ENCODE data around the gene HEPHL1.

HEPHL1 gene

GRCh38 chr11:94023856-94024255, 2.7 kb downstream of the HEPHL1 start:
- DNase-seq = no peak

GRCh38 chr11:94024547-94024946, 3.4 kb downstream of the HEPHL1 start:
- DNase-seq = no peak

DNA sequence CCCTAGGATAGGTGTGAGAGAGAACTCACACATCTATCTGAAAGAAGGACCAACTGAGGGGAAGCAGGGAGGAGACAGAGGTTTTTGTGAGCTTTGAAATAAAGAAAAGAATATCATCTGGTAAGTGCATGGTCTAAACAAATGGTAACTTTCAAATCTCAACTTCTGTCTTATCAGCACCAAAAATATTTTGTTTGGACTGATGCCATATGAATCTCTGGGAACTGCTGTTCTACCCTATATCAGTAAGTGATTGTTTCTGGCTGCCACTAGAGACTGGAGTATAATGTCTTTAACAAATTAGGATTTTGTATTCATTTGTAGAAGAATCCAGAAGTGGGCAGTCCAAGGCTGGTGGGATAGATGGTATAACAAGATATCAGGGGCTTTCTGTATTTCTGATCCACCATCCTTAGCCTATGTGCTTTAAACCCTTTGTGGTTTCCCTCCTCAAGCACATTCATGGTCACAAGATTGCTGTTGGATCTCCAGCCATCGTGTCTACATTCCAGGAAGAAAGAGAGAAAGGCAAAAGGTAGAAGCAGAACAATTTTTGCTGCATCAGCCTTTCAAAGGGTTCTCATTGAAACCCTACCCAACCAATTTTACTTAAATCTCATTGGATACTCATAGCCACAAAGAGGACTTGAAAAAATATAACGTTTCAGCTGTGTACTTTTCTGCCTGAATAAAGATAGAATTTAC, 4.7 kb downstream of the HEPHL1 start:
- DNase-seq = no peak

DNA sequence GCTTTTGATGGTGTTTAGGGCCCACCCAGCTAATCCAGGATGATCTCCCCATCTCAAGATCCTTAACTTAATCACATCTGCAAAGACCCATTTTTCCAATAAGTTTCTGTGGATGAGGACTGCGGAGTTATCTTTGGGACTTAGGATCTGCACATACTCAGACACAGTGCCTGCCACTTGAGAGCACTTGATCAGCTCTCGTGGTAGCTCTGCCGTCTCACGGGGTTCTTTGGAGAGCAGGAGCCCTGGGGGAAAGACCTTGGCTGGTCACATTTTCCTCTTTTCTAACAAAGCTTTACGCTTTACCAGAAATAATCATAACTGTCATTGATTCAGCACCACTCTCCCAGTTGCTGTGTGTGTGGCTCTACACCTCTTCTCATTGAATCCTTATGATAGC, 6.1 kb downstream of the HEPHL1 start:
- no peak for DNase-seq

GRCh38 chr11:94028436-94028835, 7.3 kb downstream of the HEPHL1 start:
- no peak for DNase-seq

GRCh38 chr11:94030059-94030458, 8.9 kb downstream of the HEPHL1 start:
- DNase-seq = no peak

GRCh38 chr11:94031625-94032024, 10.5 kb downstream of the HEPHL1 start:
- no peak for DNase-seq

DNA sequence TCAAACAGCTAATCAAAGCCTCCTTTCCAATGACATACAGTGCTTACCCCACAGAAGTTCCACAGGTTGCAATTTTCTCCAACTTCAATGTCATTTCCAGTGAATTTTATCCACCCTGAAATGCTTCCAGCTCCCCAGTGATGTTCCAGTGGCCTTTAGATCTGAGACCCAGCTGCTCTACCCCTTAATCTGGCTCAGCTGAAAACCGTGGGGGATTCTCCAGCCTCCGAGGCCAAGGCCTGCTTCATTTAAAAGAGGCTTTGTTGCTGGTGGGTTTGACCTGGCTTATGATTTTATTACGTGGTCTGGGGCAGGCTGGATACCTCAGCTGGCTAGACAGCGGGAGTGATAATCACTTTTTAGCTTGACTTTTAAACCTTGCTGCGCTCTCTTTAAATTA, 10.9 kb downstream of the HEPHL1 start:
- no peak for DNase-seq

GRCh38 chr11:94032725-94033124, 11.6 kb downstream of the HEPHL1 start:
- DNase-seq = no peak

DNA sequence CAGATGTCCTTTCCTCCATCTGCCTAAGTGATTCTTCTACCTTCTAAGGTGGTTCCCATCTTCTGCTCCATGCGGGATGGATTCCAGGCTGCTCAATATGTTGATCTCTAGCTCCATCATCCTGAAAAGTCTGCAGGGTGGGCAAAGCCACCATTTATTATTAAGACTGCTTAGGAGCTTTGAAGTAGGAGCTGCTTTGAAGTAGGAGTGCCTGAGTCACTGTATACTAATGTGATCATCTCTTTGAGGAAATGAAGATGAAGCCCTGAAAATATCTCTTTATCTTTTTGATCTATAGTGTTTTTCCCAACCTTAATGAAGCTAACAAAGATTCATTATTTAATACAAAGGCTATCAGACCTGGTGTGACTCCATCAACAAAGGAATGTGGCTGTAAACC, 13.1 kb downstream of the HEPHL1 start:
- no peak for DNase-seq

- DNase-seq = no peak
Measured at GRCh38 chr11:94036096-94036495, 14.9 kb downstream of the HEPHL1 start.

DNA sequence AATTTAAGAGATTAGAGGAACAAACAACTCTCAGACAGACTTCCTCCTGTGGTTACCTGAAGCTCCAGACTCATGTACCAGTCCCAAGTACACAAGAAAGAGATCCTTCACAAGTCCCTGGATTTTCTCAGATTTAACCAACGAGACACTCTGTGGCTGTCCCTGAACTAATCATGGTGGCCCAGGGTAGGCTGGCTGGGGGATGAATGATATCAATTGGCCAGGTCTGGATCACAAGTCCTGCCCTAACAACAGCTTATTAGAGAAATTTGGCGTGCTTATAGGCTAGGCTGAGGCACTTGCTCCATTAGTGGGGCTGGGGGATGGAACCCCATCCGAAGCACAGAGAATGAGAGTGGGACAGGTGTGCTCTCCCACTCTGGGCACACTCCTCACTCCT, 22.1 kb downstream of the HEPHL1 start:
- no peak for DNase-seq

GRCh38 chr11:94046796-94047195, 25.6 kb downstream of the HEPHL1 start:
- no peak for DNase-seq

DNA sequence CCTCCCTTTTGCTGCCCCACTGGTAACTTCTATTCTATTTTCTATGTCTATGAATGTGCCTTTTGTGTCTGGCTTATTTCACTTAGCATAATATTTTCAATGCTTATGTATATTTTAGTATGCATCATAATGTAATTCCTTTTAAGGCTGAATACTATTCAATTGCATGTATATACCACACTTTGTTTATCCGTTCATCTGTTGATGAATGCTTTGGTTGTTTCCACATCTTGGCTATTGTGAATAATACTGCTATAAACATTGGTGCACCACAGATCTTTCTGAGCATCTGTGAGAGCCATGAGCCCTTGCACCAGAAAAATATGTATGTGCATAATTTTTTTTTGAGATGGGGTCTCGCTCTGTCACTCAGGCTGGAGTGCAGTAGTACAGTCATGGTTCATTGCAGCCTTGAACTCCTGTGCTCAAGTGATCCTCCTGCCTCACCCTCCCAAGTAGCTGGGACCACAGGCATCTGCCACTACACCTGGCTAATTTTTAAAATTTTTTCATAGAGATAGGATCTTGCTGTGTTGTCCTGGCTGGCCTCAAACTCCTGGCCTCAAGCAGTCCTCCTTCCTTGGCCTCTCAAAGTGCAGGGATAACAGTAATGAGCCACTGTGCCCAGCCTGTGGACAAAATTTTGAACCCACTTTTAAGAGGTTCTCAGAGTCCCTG, 27.0 kb downstream of the HEPHL1 start:
- no peak for DNase-seq

GRCh38 chr11:94049351-94049750, 28.2 kb downstream of the HEPHL1 start:
- DNase-seq = no peak

GRCh38 chr11:94058630-94059029, 37.5 kb downstream of the HEPHL1 start:
- DNase-seq = no peak

- DNase-seq = no peak
Measured at GRCh38 chr11:94059065-94059464, 37.9 kb downstream of the HEPHL1 start.

DNA sequence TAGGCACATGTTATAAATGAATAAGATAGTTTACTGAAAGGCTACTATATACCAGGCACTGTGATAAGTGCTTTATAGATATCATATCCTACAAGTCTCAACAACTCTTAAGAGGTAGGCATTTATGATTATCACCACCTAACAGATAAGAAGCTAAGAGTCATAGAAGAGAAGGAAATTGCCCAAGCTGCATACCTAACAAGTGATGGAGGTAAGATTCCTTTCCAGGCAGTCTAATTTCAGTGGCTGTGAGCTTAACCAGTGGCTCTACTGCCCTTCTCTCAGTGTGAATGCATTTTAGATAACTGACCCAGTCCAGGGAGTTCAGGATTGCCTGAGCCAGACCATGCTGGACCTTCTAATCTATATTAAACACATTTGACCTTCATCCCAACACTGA, 39.2 kb downstream of the HEPHL1 start:
- DNase-seq = no peak

- DNase-seq = no peak
Measured at GRCh38 chr11:94062360-94062759, 41.2 kb downstream of the HEPHL1 start.

DNA sequence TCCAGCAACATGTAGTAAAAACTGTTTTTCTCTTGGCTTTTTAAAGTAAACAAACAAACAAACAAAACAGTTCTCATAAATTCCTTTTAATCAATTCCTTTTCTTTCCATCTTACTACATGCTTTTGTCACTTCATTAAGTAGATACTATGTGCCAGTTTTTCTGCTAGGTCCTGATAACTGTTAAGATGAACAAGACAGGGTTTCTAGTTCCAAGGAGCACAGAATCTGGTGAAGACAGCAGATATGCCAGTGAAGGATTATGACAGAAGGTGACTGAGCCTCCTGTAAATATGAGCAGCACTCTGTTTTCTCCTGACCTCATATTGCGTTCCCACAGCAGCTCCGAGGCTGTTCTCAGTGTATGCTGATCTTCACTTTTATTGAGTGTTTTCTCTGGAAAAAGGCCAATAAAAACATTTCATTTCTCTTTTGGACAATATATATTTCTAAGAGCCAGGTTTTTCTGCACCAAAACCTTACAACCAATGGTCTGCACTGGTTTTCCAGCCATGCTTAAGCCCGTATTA, 45.8 kb downstream of the HEPHL1 start:
- DNase-seq = no peak

GRCh38 chr11:94068764-94069163, 47.6 kb downstream of the HEPHL1 start:
- DNase-seq = no peak

DNA sequence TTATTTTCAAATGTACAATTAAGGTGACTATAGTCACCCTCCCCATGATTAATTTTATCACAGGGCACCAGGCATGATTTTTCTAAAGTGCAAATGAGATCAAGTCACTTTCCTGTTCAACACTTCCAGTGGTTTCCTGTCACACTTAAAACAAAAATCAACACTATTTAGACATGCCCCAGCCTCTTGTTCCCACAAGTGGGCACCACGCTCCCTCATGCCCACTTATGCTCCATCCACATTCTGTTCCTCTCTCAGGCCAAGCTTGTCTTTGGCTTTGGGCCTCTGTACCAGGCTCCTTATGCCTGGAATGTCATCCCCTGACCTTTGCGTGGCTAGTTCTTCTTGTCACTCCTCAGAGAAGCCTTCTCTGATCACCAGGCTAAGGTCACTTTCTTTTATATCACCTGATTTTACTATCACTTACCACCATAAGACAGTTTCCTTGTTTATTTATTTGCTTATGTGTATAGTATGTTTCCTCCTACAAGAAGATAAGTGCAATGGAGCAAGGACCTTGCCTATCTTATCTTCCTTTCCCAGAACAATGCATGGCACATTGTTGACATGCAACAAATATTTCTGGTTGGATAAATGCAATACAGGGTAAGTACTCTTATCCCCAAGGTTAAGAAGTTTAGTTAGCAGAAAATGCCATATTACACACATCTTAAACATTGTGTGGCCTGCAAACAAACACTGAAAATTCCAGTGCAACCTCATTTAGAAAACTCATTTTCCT, 56.6 kb downstream of the HEPHL1 start:
- no peak for DNase-seq

DNA sequence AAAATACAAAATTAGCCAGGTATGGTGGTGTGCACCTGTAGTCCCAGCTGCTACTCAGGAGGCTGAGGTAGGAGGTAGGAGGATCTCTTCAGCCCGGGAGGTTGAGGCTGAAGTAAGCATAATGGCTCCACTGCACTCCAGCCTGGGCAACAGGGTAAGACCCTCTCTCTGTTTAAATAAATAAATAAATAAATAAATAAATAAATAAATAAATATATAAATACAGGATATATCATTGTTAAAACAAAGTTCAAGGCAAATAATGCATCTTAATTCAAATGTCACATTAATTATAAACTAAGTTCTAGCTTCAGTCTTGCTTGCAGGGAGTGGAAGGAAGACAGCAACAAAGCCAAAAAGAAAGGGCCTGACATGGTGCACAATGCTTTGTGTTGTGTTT, 63.0 kb downstream of the HEPHL1 start:
- DNase-seq = no peak

DNA sequence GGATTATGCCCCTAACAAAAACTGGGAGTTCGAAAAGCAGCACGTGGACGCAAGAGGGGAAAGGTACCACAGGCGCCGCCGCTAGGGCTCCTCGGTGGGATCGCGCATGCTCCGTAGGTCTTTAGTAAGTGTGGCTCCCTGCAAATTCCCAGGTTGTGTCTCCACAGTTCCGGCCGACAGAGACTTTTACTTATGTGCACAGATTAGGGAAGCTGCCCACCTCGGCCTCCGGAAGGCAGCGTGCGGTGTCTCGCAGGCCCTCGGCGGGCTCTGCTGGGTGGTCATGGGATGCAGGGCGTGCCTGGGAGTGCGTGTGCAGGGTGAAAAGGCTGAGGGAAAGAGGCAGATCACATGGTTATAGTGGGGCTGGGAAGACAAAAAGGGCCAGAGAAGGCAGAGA, 67.8 kb downstream of the HEPHL1 start:
- DNase-seq = no peak

Data from T-helper 2 cell (primary cell).